OCI-LY1 (cell line): ENCODE results near the gene SLC2A2.
A peak's percentile ranks its signal among the peaks of the same experiment; 100 is the strongest.

Source experiments
- H2AFZ ChIP-seq: fragments of 200-600 bp; sonication (generic), shearing (Covaris generic); 2 replicates; pipeline ENCODE4 v1.6.0; 2014; ENCODE audit warnings: antibody characterized with exemption, mild to moderate bottlenecking, low read length
- H3F3A ChIP-seq: fragments of 200-600 bp; sonication (generic), shearing (Covaris generic); 2 replicates; pipeline ENCODE4 v1.6.0; 2014; ENCODE audit warnings: mild to moderate bottlenecking, antibody characterized with exemption, low read length, moderate library complexity; ENCODE audit not compliant: insufficient read depth
- H3K27ac ChIP-seq: fragments of 200-600 bp; sonication (generic); 2 replicates; pipeline ENCODE4 v1.5.1; 2014; ENCODE audit warnings: low read length, mixed run types, mild to moderate bottlenecking, low read depth; ENCODE audit not compliant: poor library complexity, severe bottlenecking
- H3K27me3 ChIP-seq: fragments of 200-600 bp; sonication (generic); 2 replicates; pipeline ENCODE4 v1.6.0; 2014; ENCODE audit warnings: antibody characterized with exemption, mild to moderate bottlenecking, low read length, moderate library complexity; ENCODE audit not compliant: insufficient read depth
- H3K36me3 ChIP-seq: fragments of 200-600 bp; sonication (generic); 2 replicates; pipeline ENCODE4 v1.6.1; 2014; ENCODE audit warnings: mild to moderate bottlenecking, antibody characterized with exemption, low read length, moderate library complexity, mixed read lengths; ENCODE audit not compliant: insufficient read depth
- H3K4me1 ChIP-seq: fragments of 200-600 bp; sonication (generic); 2 replicates; pipeline ENCODE4 v1.5.1; 2014; ENCODE audit warnings: mild to moderate bottlenecking, low read length, moderate library complexity; ENCODE audit not compliant: insufficient read depth, severe bottlenecking
- H3K4me2 ChIP-seq: fragments of 200-600 bp; sonication (generic), shearing (Covaris generic); 2 replicates; pipeline ENCODE4 v1.6.1; 2014; ENCODE audit warnings: low read length
- H3K4me3 ChIP-seq: fragments of 200-600 bp; sonication (generic); 2 replicates; pipeline ENCODE4 v1.5.1; 2014; ENCODE audit warnings: low read length, low read depth, mild to moderate bottlenecking, mixed read lengths; ENCODE audit not compliant: poor library complexity, severe bottlenecking
- H3K79me2 ChIP-seq: fragments of 200-600 bp; shearing (Covaris generic); 2 replicates; pipeline ENCODE4 v1.6.1; 2016; ENCODE audit warnings: mixed run types, low read length, mixed read lengths; ENCODE audit not compliant: insufficient read depth
- H3K9ac ChIP-seq: fragments of 200-600 bp; sonication (generic), shearing (Covaris generic); 2 replicates; pipeline ENCODE4 v1.6.1; 2014; ENCODE audit warnings: mild to moderate bottlenecking, low read length, mixed read lengths
- H3K9me2 ChIP-seq: fragments of 200-600 bp; sonication (generic), shearing (Covaris generic); 2 replicates; pipeline ENCODE4 v1.6.1; 2014; ENCODE audit warnings: low read depth, mild to moderate bottlenecking, low read length, mixed read lengths
- H3K9me3 ChIP-seq: fragments of 200-600 bp; shearing (Covaris generic); 2 replicates; pipeline ENCODE4 v1.6.1; 2014; ENCODE audit warnings: low read length, mixed read lengths
- H4K20me1 ChIP-seq: fragments of 200-600 bp; sonication (generic), shearing (Covaris generic); 2 replicates; pipeline ENCODE4 v1.6.0; 2016; ENCODE audit warnings: mild to moderate bottlenecking, low read length; ENCODE audit not compliant: insufficient read depth
- EZH2 ChIP-seq: fragments of 200-600 bp; sonication (generic), shearing (Covaris generic); IDR thresholded peaks from 2 replicates; pipeline ENCODE4 v1.8.0; 2017; ENCODE audit warnings: borderline replicate concordance, mixed run types, mild to moderate bottlenecking, antibody characterized with exemption, low read length, moderate library complexity, mixed read lengths
- TF ChIP-seq, protein P1 (sequence below): fragments of 200-600 bp; sonication (generic), shearing (Covaris generic); IDR thresholded peaks from 2 replicates; pipeline ENCODE4 v1.5.1; 2017; ENCODE audit warnings: mild to moderate bottlenecking, antibody characterized with exemption, low read length, moderate library complexity, mixed read lengths

SLC2A2 gene

GRCh38 chr3:170961616-170962400 lies 64.7 kb downstream of the SLC2A2 start:
- no peaks in the 10 kb centered on the region for H3K9me3 ChIP-seq
- H3K27ac ChIP-seq = no peak overlapping the region
- H3K4me3 ChIP-seq = no peak overlapping the region
- no peaks in the 10 kb centered on the region for H3K9me2 ChIP-seq
- H3K36me3 ChIP-seq = no peaks in the 10 kb centered on the region
- no peak overlapping the region for H3K4me2 ChIP-seq
- no peak overlapping the region for H3K9ac ChIP-seq
- H3K79me2 ChIP-seq = no peaks in the 10 kb centered on the region
- H3K27me3 ChIP-seq = no peaks in the 10 kb centered on the region
- no peak for TF ChIP-seq EZH2
- TF ChIP-seq, protein P1, sequence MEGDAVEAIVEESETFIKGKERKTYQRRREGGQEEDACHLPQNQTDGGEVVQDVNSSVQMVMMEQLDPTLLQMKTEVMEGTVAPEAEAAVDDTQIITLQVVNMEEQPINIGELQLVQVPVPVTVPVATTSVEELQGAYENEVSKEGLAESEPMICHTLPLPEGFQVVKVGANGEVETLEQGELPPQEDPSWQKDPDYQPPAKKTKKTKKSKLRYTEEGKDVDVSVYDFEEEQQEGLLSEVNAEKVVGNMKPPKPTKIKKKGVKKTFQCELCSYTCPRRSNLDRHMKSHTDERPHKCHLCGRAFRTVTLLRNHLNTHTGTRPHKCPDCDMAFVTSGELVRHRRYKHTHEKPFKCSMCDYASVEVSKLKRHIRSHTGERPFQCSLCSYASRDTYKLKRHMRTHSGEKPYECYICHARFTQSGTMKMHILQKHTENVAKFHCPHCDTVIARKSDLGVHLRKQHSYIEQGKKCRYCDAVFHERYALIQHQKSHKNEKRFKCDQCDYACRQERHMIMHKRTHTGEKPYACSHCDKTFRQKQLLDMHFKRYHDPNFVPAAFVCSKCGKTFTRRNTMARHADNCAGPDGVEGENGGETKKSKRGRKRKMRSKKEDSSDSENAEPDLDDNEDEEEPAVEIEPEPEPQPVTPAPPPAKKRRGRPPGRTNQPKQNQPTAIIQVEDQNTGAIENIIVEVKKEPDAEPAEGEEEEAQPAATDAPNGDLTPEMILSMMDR = peak; percentile 79
- no peaks in the 10 kb centered on the region for H4K20me1 ChIP-seq
- H3F3A ChIP-seq = no peaks in the 10 kb centered on the region
- no peak overlapping the region for H2AFZ ChIP-seq
- no peaks in the 10 kb centered on the region for H3K4me1 ChIP-seq

GRCh38 chr3:170959457-170959856 lies 67.1 kb downstream of the SLC2A2 start:
- Histone ChIP-seq H3K27me3 (no peaks in the 10 kb centered on the region), H3K4me2 (no peak overlapping the region), H3K9ac (no peak overlapping the region), H3K27ac (no peak overlapping the region), H3K9me2 (no peaks in the 10 kb centered on the region), H3K79me2 (no peaks in the 10 kb centered on the region), H3K4me3 (no peak overlapping the region), H4K20me1 (no peaks in the 10 kb centered on the region), H2AFZ (no peak overlapping the region), H3K4me1 (no peaks in the 10 kb centered on the region), H3F3A (no peaks in the 10 kb centered on the region), H3K9me3 (no peaks in the 10 kb centered on the region), H3K36me3 (no peaks in the 10 kb centered on the region)
- TF ChIP-seq, protein P1 = no peak
- TF ChIP-seq EZH2 = no peak

GRCh38 chr3:170956647-170957046 lies 69.9 kb downstream of the SLC2A2 start:
- Histone ChIP-seq H3K9ac (no peak overlapping the region), H3K9me2 (no peaks in the 10 kb centered on the region), H2AFZ (no peak overlapping the region), H3K27ac (no peak overlapping the region), H3K4me3 (no peak overlapping the region), H3K27me3 (no peaks in the 10 kb centered on the region), H3K36me3 (no peaks in the 10 kb centered on the region), H3K79me2 (no peaks in the 10 kb centered on the region), H3F3A (no peaks in the 10 kb centered on the region), H3K4me1 (no peaks in the 10 kb centered on the region), H3K9me3 (no peaks in the 10 kb centered on the region), H3K4me2 (no peak overlapping the region), H4K20me1 (no peaks in the 10 kb centered on the region)
- no peak for TF ChIP-seq EZH2
- TF ChIP-seq, protein P1 = no peak
